Measurements from ENCODE around the gene EXOC4.
"Not testable (repeated sequence)": the region's sequence is repeated elsewhere in the genome, so short reads cannot be mapped to it uniquely, and the experiment has no call there.

The EXOC4 gene

DNA sequence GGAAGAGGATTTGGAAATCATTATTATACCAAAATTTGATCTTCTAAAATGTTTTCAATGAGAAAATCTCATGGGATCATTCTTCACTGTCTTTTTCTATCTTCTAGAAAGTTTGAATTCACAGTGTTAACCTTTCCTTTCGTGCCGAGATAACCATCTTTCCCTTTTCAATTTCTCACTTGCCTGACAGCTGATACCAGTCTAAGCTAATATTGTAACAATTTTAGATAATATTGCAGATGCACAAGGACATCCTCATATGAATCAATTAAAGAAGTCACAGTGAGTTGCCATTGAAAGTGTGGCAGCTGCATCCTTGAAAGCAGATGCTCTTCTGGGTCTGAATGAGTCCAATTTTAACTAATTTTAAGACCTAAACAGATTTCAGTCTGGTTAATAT, 734.7 kb downstream of the EXOC4 start:
- DNase-seq, result no peak

DNA sequence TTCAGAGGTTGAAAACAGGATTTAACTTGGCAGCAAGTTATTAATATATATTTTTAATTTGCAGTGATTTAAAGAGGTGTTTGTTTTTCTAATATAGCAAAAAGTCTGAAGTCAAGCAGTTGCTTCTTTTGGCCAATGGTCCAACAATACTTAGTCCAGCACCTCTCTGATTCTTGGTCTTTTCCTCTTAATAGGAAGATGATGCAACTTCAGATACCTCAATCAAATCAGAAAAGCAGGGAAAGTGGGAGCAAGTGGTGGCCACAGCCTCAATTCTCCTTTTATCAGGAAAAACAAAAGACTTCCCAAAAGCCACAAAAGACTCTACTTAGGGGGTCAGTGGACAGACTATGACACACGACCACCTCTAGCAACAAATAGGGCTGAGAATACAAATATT, 740.7 kb downstream of the EXOC4 start:
- no peak for DNase-seq
- in situ Hi-C loops (cut with MboI; ENCODE audit: low pct_unique_long_range_greater_than_20kb, low sequenced_read_pairs), result no loop called here

More for the DNA sequence above, 734.7 kb downstream of the EXOC4 start:
- in situ Hi-C loops (cut with MboI; ENCODE audit: low pct_unique_long_range_greater_than_20kb, low sequenced_read_pairs), result no loop called here

DNA sequence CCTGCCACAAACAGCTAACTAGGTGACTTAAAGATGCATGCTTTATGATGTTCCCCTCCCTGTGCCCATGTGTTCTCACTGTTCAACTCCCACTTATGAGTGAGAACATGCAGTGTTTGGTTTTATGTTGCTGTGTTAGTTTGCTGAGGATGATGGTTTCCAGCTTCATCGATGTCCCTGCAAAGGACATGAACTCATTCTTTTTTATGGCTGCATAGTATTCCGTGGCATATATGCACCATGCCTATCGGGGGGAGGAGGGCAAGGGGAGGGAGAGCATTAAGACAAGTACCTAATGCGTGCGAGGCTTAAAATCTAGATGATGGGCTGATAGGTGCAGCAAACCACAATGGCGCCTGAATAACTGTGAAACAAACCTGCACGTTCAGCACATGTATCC, 741.2 kb downstream of the EXOC4 start:
- in situ Hi-C loops (cut with MboI; ENCODE audit: low pct_unique_long_range_greater_than_20kb, low sequenced_read_pairs); DNase-seq: not testable (repeated sequence)

DNA sequence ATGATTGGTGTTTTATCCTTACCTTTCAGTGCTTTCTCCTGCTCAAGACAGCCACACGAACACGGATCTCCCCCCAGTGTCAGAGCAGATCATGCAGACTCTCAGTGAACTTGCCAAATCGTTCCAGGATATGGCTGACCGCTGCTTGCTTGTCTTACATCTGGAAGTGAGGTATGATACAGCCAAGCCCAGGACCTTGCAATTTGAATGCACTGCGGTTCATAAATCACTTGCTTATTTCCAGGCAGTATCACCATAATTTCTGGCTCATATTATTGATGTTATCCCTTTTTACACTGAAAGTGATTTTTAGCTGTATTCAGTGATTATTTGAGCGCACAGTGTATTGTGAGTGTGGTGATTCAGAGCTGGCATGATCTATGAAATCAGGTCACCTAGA, 744.6 kb downstream of the EXOC4 start:
- DNase-seq, result no peak
- in situ Hi-C loops (cut with MboI; ENCODE audit: low pct_unique_long_range_greater_than_20kb, low sequenced_read_pairs), result no loop called here

DNA sequence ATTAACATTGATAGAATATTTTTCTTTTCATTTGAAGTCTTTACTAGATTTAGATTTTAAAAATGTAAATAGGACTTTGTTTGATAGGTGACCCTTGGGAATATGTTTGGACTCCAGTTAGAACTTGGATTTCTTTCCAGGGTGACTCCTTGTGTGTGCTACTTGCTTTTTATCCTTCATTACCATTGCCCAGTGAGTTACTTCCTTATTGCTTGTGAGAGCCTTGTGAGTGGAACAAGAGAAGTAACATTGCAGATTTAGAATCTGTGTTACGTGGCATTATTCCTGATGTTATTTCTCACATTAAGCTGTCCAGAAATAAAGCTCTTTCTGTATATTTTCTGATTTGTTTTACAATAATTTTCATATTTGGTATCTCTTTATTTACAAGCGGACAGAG, 746.3 kb downstream of the EXOC4 start:
- no peak for DNase-seq
- in situ Hi-C loops (cut with MboI; ENCODE audit: low pct_unique_long_range_greater_than_20kb, low sequenced_read_pairs), result no loop called here

DNA sequence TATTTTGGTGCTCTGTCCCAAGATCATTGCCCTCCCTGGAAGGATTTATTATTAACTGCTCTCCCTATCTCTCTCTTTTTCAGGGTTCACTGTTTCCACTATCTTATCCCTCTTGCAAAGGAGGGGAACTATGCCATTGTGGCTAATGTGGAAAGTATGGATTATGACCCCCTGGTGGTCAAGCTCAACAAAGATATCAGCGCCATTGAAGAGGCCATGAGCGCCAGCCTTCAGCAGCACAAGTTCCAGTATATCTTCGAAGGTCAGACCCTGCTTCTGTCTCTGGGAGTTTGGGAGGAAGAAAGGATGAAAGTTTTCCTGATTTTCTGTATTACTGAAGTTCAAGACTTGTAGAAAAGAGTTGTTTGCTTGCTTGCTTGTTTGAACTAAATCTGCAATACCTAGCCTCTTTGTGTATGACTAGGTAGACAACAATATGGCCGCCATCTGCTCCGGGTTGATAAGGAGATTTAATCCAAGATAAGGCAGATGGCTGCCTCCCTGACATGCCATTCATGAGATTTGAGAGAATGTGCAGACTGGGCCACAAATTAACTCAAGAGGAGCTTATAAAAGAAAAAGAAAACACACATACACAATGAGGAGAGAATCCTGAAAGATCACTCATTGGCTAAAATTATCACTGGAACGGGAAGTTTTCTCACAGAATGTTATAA, 752.1 kb downstream of the EXOC4 start:
- in situ Hi-C loops (cut with MboI; ENCODE audit: low pct_unique_long_range_greater_than_20kb, low sequenced_read_pairs), result no loop called here
- no peak for DNase-seq

DNA sequence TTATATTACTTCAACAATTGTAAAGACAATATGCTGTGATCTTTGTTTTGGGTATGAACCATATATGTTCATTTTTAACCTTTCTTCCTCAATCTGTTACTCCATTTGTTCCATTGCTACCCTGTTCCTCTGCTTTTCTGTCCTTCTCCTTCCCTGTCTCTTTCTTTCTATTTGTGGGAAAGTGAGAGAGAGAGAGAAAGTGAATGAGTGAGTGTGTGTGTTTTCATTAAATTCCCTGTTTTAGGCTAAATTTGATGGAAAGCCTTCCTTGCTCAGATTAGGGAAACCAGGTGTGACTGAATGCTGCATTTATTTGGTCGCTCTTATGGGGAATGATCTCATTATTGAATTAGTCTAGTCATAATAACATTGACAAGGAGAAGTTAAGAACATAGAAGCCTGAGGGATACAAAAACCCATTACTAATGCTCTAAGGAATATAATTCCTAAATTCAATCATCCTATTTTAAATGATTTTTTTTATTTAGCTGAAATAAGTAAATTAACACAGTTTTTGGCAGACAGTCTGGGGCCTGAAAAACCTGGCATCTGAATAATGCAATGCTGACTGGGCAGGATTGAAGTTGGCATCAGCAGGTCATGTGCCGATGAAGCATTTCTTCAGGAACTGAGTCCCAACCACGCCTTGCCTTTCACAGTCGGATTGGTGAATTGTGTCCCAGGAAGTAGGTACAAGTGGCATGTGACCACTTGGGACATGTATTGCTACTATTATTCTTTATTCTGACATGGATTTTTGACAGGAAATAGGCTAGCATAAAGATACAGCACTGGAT, 756.6 kb downstream of the EXOC4 start:
- DNase-seq, result no peak
- in situ Hi-C loops (cut with MboI; ENCODE audit: low pct_unique_long_range_greater_than_20kb, low sequenced_read_pairs), result no loop called here

DNA sequence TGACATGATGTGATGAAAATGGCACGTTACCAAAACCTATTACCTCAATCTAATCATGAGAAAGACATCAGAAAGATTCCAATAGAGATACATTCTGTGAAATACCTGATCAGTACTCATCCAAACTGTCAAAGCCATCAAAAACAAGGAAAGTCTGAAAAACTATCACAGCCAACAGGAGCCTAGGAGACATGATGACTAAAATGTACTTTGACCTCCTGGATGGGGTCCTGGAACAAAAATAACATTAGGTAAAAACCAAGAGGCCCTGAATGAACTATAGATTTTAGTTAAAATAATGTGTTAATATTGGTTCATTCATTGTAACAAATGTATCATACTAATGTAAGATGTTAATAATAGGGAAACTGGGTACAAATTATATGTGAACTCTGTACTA, 760.4 kb downstream of the EXOC4 start:
- DNase-seq, result no peak
- in situ Hi-C loops (cut with MboI; ENCODE audit: low pct_unique_long_range_greater_than_20kb, low sequenced_read_pairs), result no loop called here

DNA sequence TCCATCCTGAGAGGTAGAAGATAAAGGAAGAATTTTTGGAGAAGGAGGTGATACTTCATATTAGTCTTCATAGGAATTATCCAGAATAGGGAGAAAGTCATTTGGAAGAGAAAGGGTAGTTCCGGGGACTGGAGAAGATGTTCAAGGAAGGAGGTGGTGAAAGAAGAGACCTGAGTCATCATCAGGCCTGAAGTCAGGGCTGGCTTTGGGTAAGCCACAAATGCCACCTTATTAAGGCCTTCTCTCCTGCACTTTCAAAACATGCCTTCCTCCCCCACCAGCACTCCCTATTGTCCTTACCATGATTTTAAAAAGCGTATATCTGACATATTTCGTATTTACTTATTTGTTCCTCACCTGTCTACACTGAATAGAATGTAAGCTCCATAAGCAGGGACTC, 762.1 kb downstream of the EXOC4 start:
- DNase-seq, result no peak
- in situ Hi-C loops (cut with MboI; ENCODE audit: low pct_unique_long_range_greater_than_20kb, low sequenced_read_pairs), result no loop called here

DNA sequence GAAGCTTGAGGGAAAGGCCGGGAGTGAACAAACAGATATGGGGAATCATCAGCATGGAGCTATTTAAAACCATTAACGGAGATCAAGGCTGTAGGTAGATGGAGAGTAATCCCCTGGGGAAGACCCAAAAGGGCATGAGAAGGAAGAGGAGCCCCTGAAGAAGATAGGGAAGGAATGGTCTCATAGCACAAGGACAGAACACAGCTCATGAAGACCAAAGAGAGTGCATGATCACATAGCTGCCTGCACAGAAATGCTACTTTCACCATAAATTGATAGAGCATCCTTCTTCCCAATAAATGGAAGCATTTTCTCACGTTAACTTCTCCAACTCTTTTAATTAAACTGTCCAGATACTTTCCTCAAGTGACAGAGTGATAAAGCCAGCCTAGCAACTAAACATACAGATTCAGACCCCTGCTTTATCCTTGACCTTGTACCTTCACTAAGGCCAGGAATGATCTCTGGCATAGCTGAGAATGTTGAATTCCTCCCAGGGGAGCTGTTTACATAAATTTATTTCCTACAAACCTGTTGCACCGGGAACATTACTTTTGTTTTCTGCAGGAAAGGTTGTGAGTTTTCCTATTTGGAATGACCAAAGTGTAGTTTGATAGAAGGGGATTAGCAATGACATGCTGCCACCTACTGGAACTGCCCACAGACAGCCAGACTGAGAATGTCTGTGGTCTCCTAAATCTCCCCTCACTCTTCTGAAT, 763.5 kb downstream of the EXOC4 start:
- in situ Hi-C loops (cut with MboI; ENCODE audit: low pct_unique_long_range_greater_than_20kb, low sequenced_read_pairs), result no loop called here
- DNase-seq, result peak; percentile 24

DNA sequence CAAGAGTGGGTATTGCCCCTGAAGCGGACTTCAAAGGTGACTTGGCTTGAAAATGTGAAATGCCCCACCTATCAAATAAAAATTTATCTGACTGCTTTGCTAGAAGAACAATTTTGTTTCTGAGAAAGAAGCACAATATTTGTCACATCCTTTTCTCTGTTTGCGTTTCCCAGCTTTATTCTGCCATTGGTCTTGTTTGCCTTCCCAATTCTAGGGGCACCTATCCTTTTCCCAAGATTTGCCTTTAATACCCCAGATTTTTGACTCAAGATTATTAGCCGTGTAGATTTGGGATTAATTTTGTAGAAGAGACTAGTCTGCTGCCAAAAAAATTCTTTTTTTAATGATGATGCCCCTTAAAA, 764.0 kb downstream of the EXOC4 start:
- in situ Hi-C loops (cut with MboI; ENCODE audit: low pct_unique_long_range_greater_than_20kb, low sequenced_read_pairs), result no loop called here
- no peak for DNase-seq

DNA sequence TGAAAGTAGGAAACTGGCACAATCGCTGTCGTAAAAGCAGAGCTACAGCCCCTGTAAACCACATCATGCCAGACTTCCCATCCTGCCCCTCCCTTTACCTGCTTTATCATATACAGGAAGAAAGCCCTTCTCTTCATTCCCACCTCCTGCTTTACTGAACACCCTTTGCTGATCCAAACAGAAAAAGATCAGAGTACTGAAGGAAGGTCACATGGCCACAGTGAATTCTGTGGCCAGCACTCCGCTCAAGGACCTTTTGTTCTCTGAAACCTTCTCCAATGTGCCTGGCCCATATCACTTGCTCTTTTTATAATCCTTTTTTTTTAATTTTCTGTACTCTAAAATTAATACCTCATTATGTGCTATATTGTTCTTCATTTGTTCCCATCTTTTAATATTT, 765.4 kb downstream of the EXOC4 start:
- in situ Hi-C loops (cut with MboI; ENCODE audit: low pct_unique_long_range_greater_than_20kb, low sequenced_read_pairs), result no loop called here
- no peak for DNase-seq

DNA sequence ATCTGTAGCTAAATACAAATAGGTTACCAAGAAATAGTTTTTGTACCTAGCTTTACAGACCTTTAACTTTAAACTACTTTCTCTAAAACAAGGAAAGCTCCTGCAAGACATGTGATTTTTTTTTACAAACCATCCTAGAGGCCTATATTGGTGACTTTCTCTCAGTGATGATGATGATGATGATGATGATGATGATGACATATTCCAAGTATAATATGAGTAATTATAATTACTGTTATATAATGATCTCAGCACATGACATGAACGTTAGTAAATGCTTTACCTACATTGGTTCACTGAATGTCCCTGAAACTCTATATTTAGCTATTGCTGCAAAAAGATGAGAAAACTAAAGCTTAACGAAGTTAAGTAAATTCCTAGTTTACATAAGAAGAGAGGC, 766.4 kb downstream of the EXOC4 start:
- in situ Hi-C loops (cut with MboI; ENCODE audit: low pct_unique_long_range_greater_than_20kb, low sequenced_read_pairs), result no loop called here
- no peak for DNase-seq

DNA sequence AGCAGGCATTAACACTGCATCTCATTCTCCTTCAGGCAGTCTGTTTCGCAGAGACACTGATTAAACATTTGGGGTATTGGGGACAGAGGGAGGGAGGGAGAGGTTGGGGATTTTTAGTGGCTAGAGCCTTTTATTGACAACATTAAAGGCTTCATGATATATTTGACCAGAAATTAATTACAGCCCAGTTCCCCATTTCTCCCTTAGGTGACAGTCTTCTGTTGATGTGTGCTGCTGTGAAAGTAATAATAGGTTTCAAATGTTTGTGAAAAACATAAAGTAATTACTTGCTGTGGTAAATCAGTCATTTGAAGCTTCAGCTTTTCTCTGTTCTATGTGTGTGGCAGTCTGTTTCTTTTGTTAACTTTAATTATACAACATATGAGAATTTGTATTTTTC, 769.0 kb downstream of the EXOC4 start:
- no peak for DNase-seq
- in situ Hi-C loops (cut with MboI; ENCODE audit: low pct_unique_long_range_greater_than_20kb, low sequenced_read_pairs), result no loop called here

DNA sequence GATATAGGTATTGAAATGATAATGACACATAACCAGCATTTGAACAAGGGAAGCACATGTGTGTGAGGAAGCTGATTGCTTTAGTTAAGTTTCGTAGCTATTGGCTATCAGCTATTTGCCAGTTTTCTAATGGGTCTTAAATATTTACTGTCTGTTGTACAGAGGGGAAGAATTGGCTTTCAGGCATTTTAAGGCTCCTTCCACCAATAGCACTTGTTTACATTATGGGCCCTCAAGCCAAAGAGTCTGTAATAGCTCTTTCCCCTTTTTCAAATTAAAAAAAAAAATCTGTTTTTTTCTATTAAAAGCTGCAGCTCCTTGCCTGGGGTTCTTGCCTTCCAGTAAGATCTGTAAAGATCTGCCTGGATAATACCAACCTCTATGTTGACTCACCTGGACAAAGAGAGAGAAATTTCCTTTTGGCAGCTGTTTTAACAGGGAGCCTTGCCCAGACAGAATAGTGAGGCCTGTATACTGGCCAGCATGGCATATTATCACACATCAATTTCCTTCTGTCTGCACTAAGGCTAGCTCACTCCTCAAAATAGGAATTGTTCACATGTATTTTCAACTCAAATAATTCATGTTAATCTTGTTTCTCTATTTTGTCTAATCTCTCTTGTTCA, 769.5 kb downstream of the EXOC4 start:
- no peak for DNase-seq
- in situ Hi-C loops (cut with MboI; ENCODE audit: low pct_unique_long_range_greater_than_20kb, low sequenced_read_pairs), result no loop called here

DNA sequence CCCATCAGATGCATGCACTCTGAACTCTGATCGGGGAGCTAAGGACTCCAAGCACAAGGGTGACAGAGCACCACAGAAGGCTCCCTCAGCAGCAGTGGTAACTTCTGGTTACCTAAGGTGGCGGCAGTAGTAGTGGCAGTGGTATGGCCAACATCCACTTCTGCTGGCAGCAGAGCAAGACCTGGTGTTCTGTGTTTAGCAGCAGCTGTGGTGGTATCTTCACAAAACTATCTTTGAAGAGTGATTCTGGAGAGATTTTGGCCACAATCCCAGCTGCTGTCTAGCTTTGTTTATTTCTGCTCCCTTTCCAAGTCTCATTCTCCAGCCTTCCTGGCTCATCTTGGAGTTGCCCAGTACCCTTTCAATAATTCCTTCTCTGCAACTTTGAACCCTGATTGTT, 771.9 kb downstream of the EXOC4 start:
- DNase-seq, result no peak
- in situ Hi-C loops (cut with MboI; ENCODE audit: low pct_unique_long_range_greater_than_20kb, low sequenced_read_pairs), result no loop called here

DNA sequence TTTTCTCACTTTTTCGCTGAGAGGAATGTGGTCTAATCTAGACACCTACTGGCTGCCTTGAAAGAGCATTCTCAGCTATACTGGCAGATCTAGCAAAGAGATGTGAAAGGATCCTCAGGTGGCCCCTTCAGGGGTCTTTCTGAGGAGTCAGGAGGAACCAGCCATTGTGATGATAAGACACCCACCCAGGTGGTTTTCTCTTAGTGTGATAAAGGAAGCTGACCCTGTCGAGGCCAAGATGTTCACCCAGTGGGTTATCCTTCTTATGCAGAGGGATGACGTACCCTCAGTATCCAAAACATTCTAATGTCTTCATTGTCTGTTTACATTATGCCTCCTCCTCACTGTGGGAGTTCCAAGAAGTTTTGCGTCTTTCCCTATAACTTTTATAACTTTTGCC, 776.0 kb downstream of the EXOC4 start:
- DNase-seq, result no peak
- in situ Hi-C loops (cut with MboI; ENCODE audit: low pct_unique_long_range_greater_than_20kb, low sequenced_read_pairs), result no loop called here

DNA sequence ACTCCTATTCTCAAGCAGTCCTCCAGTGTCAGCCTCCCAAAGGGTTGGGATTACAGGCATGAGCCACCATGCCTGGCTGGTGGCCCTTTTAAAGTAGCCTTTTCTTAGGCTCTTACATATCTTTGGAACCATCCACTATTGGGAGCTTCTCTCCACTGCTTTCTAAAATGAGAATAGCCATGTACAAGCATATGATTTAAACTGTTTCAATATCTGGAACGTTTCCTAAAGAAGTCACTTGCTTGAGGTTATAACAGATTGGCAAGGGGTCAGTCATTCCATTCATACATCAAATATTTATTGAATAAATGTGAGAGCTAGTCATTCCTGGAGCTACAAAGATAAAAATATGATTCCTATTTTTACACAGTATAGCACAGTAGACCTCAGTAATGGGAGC, 776.9 kb downstream of the EXOC4 start:
- in situ Hi-C loops (cut with MboI; ENCODE audit: low pct_unique_long_range_greater_than_20kb, low sequenced_read_pairs), result no loop called here
- no peak for DNase-seq

DNA sequence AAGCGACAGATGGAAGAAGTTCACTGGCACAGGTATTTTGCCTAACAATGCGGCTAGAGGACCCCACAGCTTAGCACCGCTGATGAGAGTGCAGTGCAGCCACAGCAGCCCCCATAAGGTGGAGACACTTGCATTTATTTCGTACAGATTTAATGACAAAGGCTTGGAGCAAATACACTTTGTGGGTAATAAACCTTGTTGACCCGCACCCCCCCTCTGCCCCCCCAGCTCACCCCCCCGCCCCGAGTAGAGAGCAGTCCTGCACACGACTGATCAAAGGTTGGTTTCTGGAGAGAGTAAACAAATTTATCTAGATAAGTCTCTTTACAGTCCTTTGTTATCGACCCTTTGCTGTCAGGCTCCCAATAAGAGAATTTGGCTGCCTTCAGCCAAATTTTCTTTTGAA, 777.6 kb downstream of the EXOC4 start:
- in situ Hi-C loops (cut with MboI; ENCODE audit: low pct_unique_long_range_greater_than_20kb, low sequenced_read_pairs), result no loop called here
- DNase-seq, result no peak

Data from KBM-7 (cell line).